ENCODE measurements around the gene MUC6.
A peak's percentile ranks its signal among the peaks of the same experiment; 100 is the strongest.

Gene MUC6

GRCh38 chr11:1052133-1053011, 15.9 kb upstream of the MUC6 start:
- DNase-seq (ENCODE audit: low read depth in 3 of 3), result no peak

- no peak for DNase-seq (ENCODE audit: low read depth in 3 of 3)
These were observed 15.0 kb upstream of the MUC6 start for GRCh38 chr11:1051356-1052132.

- DNase-seq (ENCODE audit: low read depth in 3 of 3), result peak; percentile 49 to 60 (median 57)
These were observed 14.2 kb upstream of the MUC6 start for GRCh38 chr11:1050581-1051355.

- DNase-seq (ENCODE audit: low read depth in 3 of 3), result no peak
These were observed 13.5 kb upstream of the MUC6 start for GRCh38 chr11:1049911-1050580.

- no peak for DNase-seq (ENCODE audit: low read depth in 3 of 3)
These were observed 12.9 kb upstream of the MUC6 start for GRCh38 chr11:1049431-1049891.

GRCh38 chr11:1049071-1049405, 12.5 kb upstream of the MUC6 start:
- no peak for DNase-seq (ENCODE audit: low read depth in 3 of 3)

GRCh38 chr11:1048375-1049070, 12.0 kb upstream of the MUC6 start:
- no peak for DNase-seq (ENCODE audit: low read depth in 3 of 3)

- no peak for DNase-seq (ENCODE audit: low read depth in 3 of 3)
These were observed 11.2 kb upstream of the MUC6 start for GRCh38 chr11:1047595-1048156.

- no peak for DNase-seq (ENCODE audit: low read depth in 3 of 3)
These were observed 7.6 kb upstream of the MUC6 start for GRCh38 chr11:1044160-1044559.

GRCh38 chr11:1043563-1044096, 7.1 kb upstream of the MUC6 start:
- DNase-seq (ENCODE audit: low read depth in 3 of 3), result no peak

- DNase-seq (ENCODE audit: low read depth in 3 of 3), result no peak
These were observed 6.4 kb upstream of the MUC6 start for GRCh38 chr11:1042626-1043562.

GRCh38 chr11:1041936-1042608, 5.6 kb upstream of the MUC6 start:
- DNase-seq (ENCODE audit: low read depth in 3 of 3), result no peak

GRCh38 chr11:1041471-1041870, 5.0 kb upstream of the MUC6 start:
- no peak for DNase-seq (ENCODE audit: low read depth in 3 of 3)

- no peak for DNase-seq (ENCODE audit: low read depth in 3 of 3)
These were observed 4.6 kb upstream of the MUC6 start for GRCh38 chr11:1041149-1041467.

GRCh38 chr11:1040428-1041148, 4.1 kb upstream of the MUC6 start:
- DNase-seq (ENCODE audit: low read depth in 3 of 3), result no peak

GRCh38 chr11:1039481-1040427, 3.2 kb upstream of the MUC6 start:
- DNase-seq (ENCODE audit: low read depth in 3 of 3), result no peak

- no peak for DNase-seq (ENCODE audit: low read depth in 3 of 3)
These were observed 2.4 kb upstream of the MUC6 start for GRCh38 chr11:1038921-1039320.
